ENCODE measurements around the gene KRT20. TPM values are rescaled to one million over a fixed set of nuclear protein-coding genes. Genes with fewer than 3 reads are reported as not detected.

Gene KRT20
- total RNA-seq, 1 experiment from 2014 or later = not detected

DNA sequence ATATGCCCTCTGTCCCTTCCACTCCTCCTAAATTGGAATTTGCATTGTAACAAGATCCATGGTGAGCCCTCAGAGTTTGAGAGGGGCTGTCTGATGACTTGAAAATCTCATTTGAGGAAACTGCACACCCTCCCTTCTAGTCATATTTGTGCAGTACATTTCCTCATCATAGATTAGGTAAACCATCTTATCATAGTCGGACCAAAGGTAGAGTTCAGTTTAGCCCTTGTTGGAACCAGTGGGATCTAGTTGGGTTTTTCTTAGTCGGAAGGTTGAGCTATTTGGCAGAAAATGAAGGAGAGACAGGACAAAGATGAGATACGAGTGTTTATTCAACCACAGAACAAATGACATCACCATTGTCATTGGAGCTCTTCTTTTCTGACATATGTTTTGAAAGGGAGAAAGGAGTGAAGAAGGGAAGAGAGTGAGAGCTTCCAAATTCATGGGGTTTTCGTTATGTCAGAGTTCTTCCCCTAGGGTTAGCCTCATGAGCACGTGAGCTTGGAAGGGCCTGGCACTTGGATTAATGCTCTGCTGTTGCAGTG lies 15.8 kb upstream of the KRT20 start:
- no peak for DNase-seq
- Mint-ChIP-seq H3K27me3 (ENCODE audit: low read depth) (peaks cover 3% of the 10 kb centered on the region), H3K27ac (no peak overlapping the region), H3K4me1 (peaks cover 14 to 35% of the 10 kb centered on the region in 2 experiments), H3K4me3 (no peak overlapping the region), H3K36me3 (ENCODE audit: insufficient read depth in 1 of 3, low read depth in 3 of 3) (no peaks in the 10 kb centered on the region), H3K9me3 (no peaks in the 10 kb centered on the region)
- no CpG with 5 or more reads among the region's 5 CpGs for WGBS (ENCODE audit: extremely low coverage, insufficient read length, low lambda C conversion rate)
- H3K4me1 ChIP-seq (ENCODE audit: insufficient read depth, low read length) = 0 out of 2 replicates have a peak, but pooled peaks cover 2% of the 10 kb centered on the region
- no peak overlapping the region for H3K4me2 ChIP-seq (ENCODE audit: insufficient read depth, insufficient read length, low read length)
- no peak overlapping the region for H3K18ac ChIP-seq (ENCODE audit: insufficient read length, low read depth, low read length)
- H3T11ph ChIP-seq (ENCODE audit: low read length) = no peak overlapping the region
- no peak overlapping the region for H3K9ac ChIP-seq (ENCODE audit: extremely low read depth, insufficient read length, low read length)
- H3K14ac ChIP-seq (ENCODE audit: insufficient read depth, low read length) = no peak overlapping the region
- TF ChIP-seq, protein P1, sequence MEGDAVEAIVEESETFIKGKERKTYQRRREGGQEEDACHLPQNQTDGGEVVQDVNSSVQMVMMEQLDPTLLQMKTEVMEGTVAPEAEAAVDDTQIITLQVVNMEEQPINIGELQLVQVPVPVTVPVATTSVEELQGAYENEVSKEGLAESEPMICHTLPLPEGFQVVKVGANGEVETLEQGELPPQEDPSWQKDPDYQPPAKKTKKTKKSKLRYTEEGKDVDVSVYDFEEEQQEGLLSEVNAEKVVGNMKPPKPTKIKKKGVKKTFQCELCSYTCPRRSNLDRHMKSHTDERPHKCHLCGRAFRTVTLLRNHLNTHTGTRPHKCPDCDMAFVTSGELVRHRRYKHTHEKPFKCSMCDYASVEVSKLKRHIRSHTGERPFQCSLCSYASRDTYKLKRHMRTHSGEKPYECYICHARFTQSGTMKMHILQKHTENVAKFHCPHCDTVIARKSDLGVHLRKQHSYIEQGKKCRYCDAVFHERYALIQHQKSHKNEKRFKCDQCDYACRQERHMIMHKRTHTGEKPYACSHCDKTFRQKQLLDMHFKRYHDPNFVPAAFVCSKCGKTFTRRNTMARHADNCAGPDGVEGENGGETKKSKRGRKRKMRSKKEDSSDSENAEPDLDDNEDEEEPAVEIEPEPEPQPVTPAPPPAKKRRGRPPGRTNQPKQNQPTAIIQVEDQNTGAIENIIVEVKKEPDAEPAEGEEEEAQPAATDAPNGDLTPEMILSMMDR (conservative IDR thresholded peaks at IDR 0.05) = no peak
- H4K5ac ChIP-seq (ENCODE audit: insufficient read length, low read depth, low read length) = no peak overlapping the region
- no peaks in the 10 kb centered on the region for H4K20me1 ChIP-seq (ENCODE audit: control insufficient read depth, insufficient read depth, insufficient read length)
- no peak overlapping the region for H3K23ac ChIP-seq (ENCODE audit: insufficient read length, low read depth, low read length)
- no peak overlapping the region for H3K56ac ChIP-seq (ENCODE audit: insufficient read length, low read depth, low read length)
- H3K79me2 ChIP-seq (ENCODE audit: insufficient read depth, low read length) = no peaks in the 10 kb centered on the region
- H2AFZ ChIP-seq (ENCODE audit: low read length) = no peak overlapping the region
- H3K9me3 ChIP-seq (ENCODE audit: control insufficient read depth, low read depth, low read length) = no peaks in the 10 kb centered on the region
- no peaks in the 10 kb centered on the region for H3K23me2 ChIP-seq (ENCODE audit: insufficient read length, low read depth, low read length, poor library complexity, severe bottlenecking)
- no peak overlapping the region for H2BK15ac ChIP-seq (ENCODE audit: low read depth, low read length)
- no peak overlapping the region for H3K27ac ChIP-seq (ENCODE audit: insufficient read length, low read depth, low read length)
- H3K79me1 ChIP-seq (ENCODE audit: insufficient read depth, low read depth, low read length, poor library complexity, severe bottlenecking) = no peaks in the 10 kb centered on the region
- H2AK5ac ChIP-seq (ENCODE audit: insufficient read length, low read length) = no peak overlapping the region
- no peak overlapping the region for H2BK120ac ChIP-seq (ENCODE audit: low read depth, low read length, poor library complexity, severe bottlenecking)
- no peaks in the 10 kb centered on the region for H3K27me3 ChIP-seq (ENCODE audit: insufficient read depth, low read length)
- H3K4ac ChIP-seq (ENCODE audit: low read depth, low read length) = no peak overlapping the region
- no peak overlapping the region for H4K91ac ChIP-seq (ENCODE audit: insufficient read length, low read depth, low read length)
- H2BK20ac ChIP-seq (ENCODE audit: low read depth, low read length, poor library complexity, severe bottlenecking) = no peak overlapping the region
- H2BK12ac ChIP-seq (ENCODE audit: insufficient read length, low read depth, low read length) = no peak overlapping the region
- H4K8ac ChIP-seq (replicated peaks; ENCODE audit: insufficient read length, low read depth, low read length) = no peak overlapping the region
- H2BK5ac ChIP-seq (ENCODE audit: insufficient read length, low read length) = no peak overlapping the region

Data from H9 (cell line).